Colonic mucosa (tissue), 4 donors: ENCODE data around the gene F8. TPM values are rescaled to one million over a fixed set of nuclear protein-coding genes. Genes with fewer than 3 reads are reported as not detected.
"Not testable (repeated sequence)": the region's sequence is repeated elsewhere in the genome, so short reads cannot be mapped to it uniquely, and the experiment has no call there.

ENCODE experiments used
- DNase-seq: peaks from one replicate; pipeline ENCODE4 v3.0.0-alpha.2; 2020
- H3K27ac ChIP-seq: fragments of 200-600 bp; one replicate; pipeline ENCODE4 v1.8.0; 2021
- H3K27me3 ChIP-seq: fragments of 200-600 bp; one replicate; pipeline ENCODE4 v1.8.0; 2021
- H3K36me3 ChIP-seq: fragments of 200-600 bp; one replicate; pipeline ENCODE4 v1.8.0; 2021
- H3K4me1 ChIP-seq: fragments of 200-600 bp; one replicate; pipeline ENCODE4 v1.8.0; 2021; ENCODE audit warnings: mild to moderate bottlenecking
- H3K4me3 ChIP-seq: fragments of 200-600 bp; one replicate; pipeline ENCODE4 v1.8.0; 2021
- H3K9ac ChIP-seq, 2 donors: one replicate each; pipeline ENCODE4 v1.7.0; 2013; ENCODE audit warnings: control low read depth in 2 of 2, low read depth in 2 of 2, low read length in 2 of 2
- H3K9me3 ChIP-seq: fragments of 200-600 bp; one replicate; pipeline ENCODE4 v1.8.0; 2021
- CTCF ChIP-seq: fragments of 200-600 bp; IDR thresholded peaks from one replicate; pipeline ENCODE4 v1.8.0; 2022; ENCODE audit warnings: antibody characterized with exemption, mild to moderate bottlenecking
- intact Hi-C: fragments of 100-400 bp; cut with DNase I; formaldehyde crosslinking; loops from one replicate; pipeline ENCODE4 v1.14.1; 2022
- total RNA-seq, 2 donors: library from RNA; stranded (reverse); fragmentation: NEBNext Ultra II Directional in 1 of 2; extraction: Animal tissue kit (Norgen Biotek cat#: 25700) in 1 of 2; gene quantifications; one replicate each; pipeline ENCODE4 v1.2.1, GENCODE V29; 2021
- donor health status: healthy.
- donor health status: DM: no; HTN: no; CAD: no.
- donor health status: DM: no; HTN: no; CAD: no.

F8 gene
- total RNA-seq, 2 donors from 2014 or later, result 2.3 to 3.5 TPM

DNA sequence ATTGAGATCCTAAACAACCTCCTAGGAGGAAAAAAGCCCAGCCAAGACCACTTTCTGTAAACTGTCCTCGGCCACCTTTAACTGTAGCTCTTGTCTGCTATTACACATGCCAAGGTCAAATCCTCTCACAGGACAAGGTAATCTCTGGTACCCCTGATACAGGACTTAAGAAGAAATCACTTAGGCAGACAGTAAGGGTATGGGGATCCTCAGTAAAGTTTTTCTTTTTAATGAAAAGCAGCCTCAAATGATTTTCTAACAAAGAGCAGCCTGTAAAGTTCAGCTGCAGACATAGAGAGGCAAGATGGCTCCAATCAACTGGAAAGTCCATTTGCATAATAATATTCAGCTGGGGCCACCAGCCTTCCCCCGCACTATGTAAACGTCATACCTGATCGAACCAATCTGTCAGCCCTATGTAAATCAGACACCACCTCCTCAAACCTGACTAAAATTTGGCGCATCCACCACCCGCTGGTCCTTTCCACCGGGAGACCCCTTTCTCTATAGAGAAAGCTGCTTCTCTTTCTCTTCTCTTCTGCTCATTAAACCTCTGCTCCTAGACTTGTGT lies 202.7 kb downstream of the F8 start:
- Histone ChIP-seq H3K9me3 (no peaks in the 10 kb centered on the region), H3K4me3 (no peak overlapping the region), H3K36me3 (no peaks in the 10 kb centered on the region), H3K27ac (no peak overlapping the region), H3K4me1 (no peaks in the 10 kb centered on the region), H3K27me3 (no peaks in the 10 kb centered on the region), H3K9ac (no peak overlapping the region)
- intact Hi-C loops, result no loop called here
- TF ChIP-seq CTCF, result no peak
- no peak for DNase-seq

DNA sequence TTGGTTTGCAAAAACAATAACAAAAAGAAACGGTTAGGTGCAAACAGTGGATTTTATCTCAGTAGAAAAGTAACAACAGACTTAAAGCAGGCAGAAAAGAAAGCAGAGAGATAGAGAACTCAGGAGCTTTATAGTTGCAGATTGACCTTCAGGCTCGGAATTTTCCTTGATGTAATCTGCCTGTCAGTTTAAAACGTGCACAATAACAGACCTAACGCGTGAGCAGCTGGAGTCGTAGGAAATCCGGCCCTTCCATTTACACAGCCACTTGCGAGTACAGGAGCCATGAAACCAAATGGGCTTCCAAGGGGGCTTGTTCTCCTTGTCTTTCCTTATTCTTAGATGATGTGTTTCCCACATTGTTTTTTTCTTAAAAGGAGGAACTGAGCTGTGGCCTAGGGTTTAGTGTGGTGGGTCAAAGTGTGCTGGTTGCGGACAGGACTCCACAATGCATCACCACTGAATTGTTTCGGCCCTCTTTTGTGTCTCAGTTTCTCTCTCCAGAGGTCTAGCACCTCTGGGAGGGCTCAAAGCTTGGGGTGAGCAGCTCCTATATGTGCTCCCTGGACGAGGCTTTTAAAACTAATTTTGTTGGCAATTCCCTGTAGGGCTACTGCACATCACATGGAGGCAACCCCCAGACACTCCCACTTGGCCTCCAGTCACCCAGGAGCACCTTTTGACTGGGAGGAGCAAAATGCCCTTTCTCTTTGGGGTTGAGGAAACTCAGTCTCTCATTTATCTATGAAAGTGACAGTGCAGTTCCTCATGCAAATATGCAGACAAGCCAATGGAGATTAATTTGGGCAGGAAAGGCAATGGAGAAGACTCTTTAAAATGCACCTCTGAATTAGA lies 203.4 kb downstream of the F8 start:
- intact Hi-C loops, result no loop called here
- no peaks in the 10 kb centered on the region for H3K36me3 ChIP-seq
- no peaks in the 10 kb centered on the region for H3K9me3 ChIP-seq
- H3K27ac ChIP-seq, result no peak overlapping the region
- no peaks in the 10 kb centered on the region for H3K4me1 ChIP-seq
- H3K9ac ChIP-seq, result no peak overlapping the region
- TF ChIP-seq CTCF, result no peak
- DNase-seq, result no peak
- no peaks in the 10 kb centered on the region for H3K27me3 ChIP-seq
- no peak overlapping the region for H3K4me3 ChIP-seq

GRCh38 chrX:154817048-154817618 lies 205.4 kb downstream of the F8 start:
- not testable (repeated sequence) for DNase-seq

GRCh38 chrX:154816326-154816898 lies 206.1 kb downstream of the F8 start:
- H3K4me3 ChIP-seq, H3K9ac ChIP-seq, H3K36me3 ChIP-seq, H3K27ac ChIP-seq, DNase-seq, H3K9me3 ChIP-seq, H3K4me1 ChIP-seq, intact Hi-C loops, H3K27me3 ChIP-seq: not testable (repeated sequence)

More at GRCh38 chrX:154817048-154817618, 205.4 kb downstream of the F8 start:
- H3K4me1 ChIP-seq, H3K4me3 ChIP-seq, H3K9ac ChIP-seq, H3K27ac ChIP-seq, H3K27me3 ChIP-seq, H3K36me3 ChIP-seq, H3K9me3 ChIP-seq, intact Hi-C loops: not testable (repeated sequence)

- H3K27ac ChIP-seq, result no peak overlapping the region
- intact Hi-C loops, result no loop called here
Observed at GRCh38 chrX:154815274-154815818, 207.2 kb downstream of the F8 start.

More at GRCh38 chrX:154815274-154815818, 207.2 kb downstream of the F8 start:
- Histone ChIP-seq H3K4me3 (no peak overlapping the region), H3K27me3 (no peaks in the 10 kb centered on the region), H3K9ac (no peak overlapping the region), H3K9me3 (no peaks in the 10 kb centered on the region), H3K4me1 (no peaks in the 10 kb centered on the region), H3K36me3 (no peaks in the 10 kb centered on the region)
- no peak for DNase-seq
- no peak for TF ChIP-seq CTCF
